Pancreas (tissue), 10 donors: ENCODE data around the gene CMC4. TPM values are rescaled to one million over a fixed set of nuclear protein-coding genes. Genes with fewer than 3 reads are reported as not detected.

Source experiments
- ATAC-seq, 4 donors: fragments of 200-7000 bp; cut with Tn5 transposase; one replicate each; pipeline versions ENCODE4 v1.8.0 to v1.9.1; 2020; ENCODE audit warnings: mild to moderate bottlenecking in 4 of 4, moderate library complexity in 4 of 4
- DNase-seq, 6 donors: peaks; one replicate each; pipeline ENCODE4 v3.0.0-alpha.2; 2020
- FAIRE-seq: peaks from 2 replicates; lab custom pipeline; 2012; peaks lifted over from hg19 to GRCh38; lab: Jason Lieb, UNC
- H3K27ac ChIP-seq, 4 donors: fragments of 200-600 bp; sonication (generic); 1 replicate in 3 of 4; 2 replicates in 1 of 4; pipeline versions ENCODE4 v1.5.0 to v1.8.0; 2020
- H3K27me3 ChIP-seq, 4 donors: fragments of 200-600 bp; one replicate each; pipeline ENCODE4 v1.8.0; 2021
- H3K36me3 ChIP-seq, 3 donors: fragments of 200-600 bp; sonication (generic) in 1 of 3; one replicate each; pipeline versions ENCODE4 v1.5.0 to v1.8.0; 2020 to 2021
- H3K4me1 ChIP-seq, 3 donors: fragments of 200-600 bp; one replicate each; pipeline ENCODE4 v1.8.0; 2021
- H3K4me3 ChIP-seq, 4 donors: fragments of 200-600 bp; sonication (generic) in 2 of 4; one replicate each; pipeline versions ENCODE4 v1.5.0 to v1.8.0; 2020 to 2021
- H3K9me3 ChIP-seq, 4 donors: fragments of 200-600 bp; one replicate each; pipeline ENCODE4 v1.8.0; 2021
- CTCF ChIP-seq, 4 donors: fragments of 200-600 bp; sonication (generic) in 3 of 4; IDR thresholded peaks; one replicate each; pipeline versions ENCODE4 v1.5.0 to v1.8.0; 2021; ENCODE audit warnings: antibody characterized with exemption in 4 of 4
- WGBS, 2 donors: extraction: QIAGEN DNeasy Blood & Tissue Kit; methylation state at CpG; one replicate each; pipeline ENCODE4 v1.1.7; 2013; 5-methylcytosine and 5-hydroxymethylcytosine counted together
- intact Hi-C, 3 donors: fragments of 100-400 bp; cut with DNase I; formaldehyde crosslinking; loops; one replicate each; pipeline versions ENCODE4 v1.11.1 to v1.14.2; 2022
- polyA plus RNA-seq, 2 donors: library from polyadenylated mRNA; stranded (reverse); fragments of 200-250 nt; gene quantifications; one replicate each; pipeline ENCODE4 v1.2.3, GENCODE V29; 2013
- total RNA-seq, 6 donors: library from RNA; stranded (reverse); fragmentation: NEBNext Ultra II Directional in 4 of 6; extraction: Animal tissue kit (Norgen Biotek cat#: 25700) in 4 of 6; gene quantifications; one replicate each; pipeline versions ENCODE4 v1.2.1 to v1.2.4, GENCODE V29; 2021 to 2023
- donor health status: healthy with polysubstance abuse.
- donor health status: DM: no; HTN: no; CAD: no; lungs with moderate emphysema.
- donor health status: DM: no; HTN: no; CAD: no.
- donor health status: control.
- donor health status: control.
- donor health status: Bipolar disorder and iron deficiency.
- donor health status: DM: yes; HTN: yes; CAD: no.
- donor health status: DM: no; HTN: no; CAD: no.
- donor health status: DM: no; HTN: no; CAD: no.
- donor health status: DM: yes; HTN: yes; CAD: no.

The CMC4 gene
- total and polyA plus RNA-seq, 8 donors, result 2.6 to 16.6 (median 3.8) TPM

GRCh38 chrX:155052738-155053498 is 18.0 kb downstream of the CMC4 start:
- Histone ChIP-seq H3K27me3 (no peaks in the 10 kb centered on the region), H3K4me3 (no peak overlapping the region), H3K36me3 (no peaks in the 10 kb centered on the region), H3K9me3 (no peaks in the 10 kb centered on the region), H3K27ac (peak overlapping the region in 3 of 4 donors; percentile 19 to 70 (median 58)), H3K4me1 (peaks cover 5 to 24% (median 7%) of the 10 kb centered on the region in 3 donors)
- no peak for TF ChIP-seq CTCF (IDR thresholded peaks at IDR 0.05)
- ATAC-seq (peak in 3 of 4 donors; percentile 19 to 51 (median 28)), FAIRE-seq (no peak), DNase-seq (no peak)
- 27 to 35% methylated on average over 5 of the region's 5 CpGs for WGBS, 2 donors
- intact Hi-C loops, result loop anchor here in 1 of 3 donors (10.0 kb wide), 1 partner anchor 68 kb away; no protein-coding TSS in a partner anchor

DNA sequence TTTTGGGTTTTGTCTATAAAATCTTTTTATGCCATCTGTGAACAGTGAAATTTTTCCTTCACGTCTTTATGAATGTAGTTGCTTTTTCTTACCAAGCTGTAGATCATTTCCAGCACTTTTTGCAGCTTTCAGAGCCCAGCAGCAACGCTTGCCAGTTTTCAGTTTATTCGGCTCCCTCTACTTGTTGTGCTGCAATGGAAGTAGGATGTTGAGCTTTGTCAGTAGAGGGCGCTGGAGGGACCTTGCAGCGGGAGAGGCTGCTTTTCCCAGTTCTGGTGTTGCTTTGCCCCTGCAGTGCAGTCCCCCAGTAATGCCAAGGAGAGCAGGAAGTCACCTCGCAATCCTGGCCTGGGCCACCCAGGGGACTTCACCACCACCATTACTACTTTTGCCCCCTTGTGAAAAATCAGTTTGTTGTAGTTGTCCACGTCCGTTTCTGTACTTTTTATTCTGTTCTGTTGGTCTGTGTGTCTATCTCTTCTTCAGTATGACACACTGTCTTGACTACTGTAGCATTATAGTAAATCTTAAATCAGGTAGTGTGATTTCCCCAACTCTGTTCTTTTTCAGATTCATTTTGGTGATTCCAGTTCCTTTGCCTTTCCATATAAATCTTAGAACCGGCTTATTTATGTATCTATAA is 21.8 kb downstream of the CMC4 start:
- Histone ChIP-seq H3K36me3 (no peaks in the 10 kb centered on the region), H3K27ac (no peak overlapping the region), H3K4me1 (peaks cover 5 to 19% (median 7%) of the 10 kb centered on the region in 3 donors), H3K27me3 (no peaks in the 10 kb centered on the region), H3K9me3 (no peaks in the 10 kb centered on the region), H3K4me3 (no peak overlapping the region)
- TF ChIP-seq CTCF (IDR thresholded peaks at IDR 0.05), result peak; percentile 21 to 46 (median 33)
- WGBS, 2 donors, result 28 to 33% methylated on average over 9 of the region's 9 CpGs
- peak in 4 of 6 donors; percentile 48 to 75 (median 58) for DNase-seq
- intact Hi-C loops, result no loop called here
- FAIRE-seq, result peak; percentile 9
- peak; percentile 61 to 86 (median 78) for ATAC-seq

GRCh38 chrX:155046811-155047528 is 24.0 kb downstream of the CMC4 start:
- H3K27ac ChIP-seq, result peak overlapping the region in 2 of 4 donors; percentile 14 to 25
- no peak for TF ChIP-seq CTCF (IDR thresholded peaks at IDR 0.05)
- peaks cover 0 to 8% (median 7%) of the 10 kb centered on the region in 3 donors for H3K4me1 ChIP-seq
- no peaks in the 10 kb centered on the region for H3K9me3 ChIP-seq
- no peak for DNase-seq
- H3K27me3 ChIP-seq, result no peaks in the 10 kb centered on the region
- H3K4me3 ChIP-seq, result no peak overlapping the region
- H3K36me3 ChIP-seq, result no peaks in the 10 kb centered on the region
- FAIRE-seq, result no peak
- WGBS, 2 donors, result 42 to 53% methylated on average over 5 of the region's 5 CpGs
- ATAC-seq, result peak in 3 of 4 donors; percentile 16 to 26 (median 22)
- intact Hi-C loops, result no loop called here

DNA sequence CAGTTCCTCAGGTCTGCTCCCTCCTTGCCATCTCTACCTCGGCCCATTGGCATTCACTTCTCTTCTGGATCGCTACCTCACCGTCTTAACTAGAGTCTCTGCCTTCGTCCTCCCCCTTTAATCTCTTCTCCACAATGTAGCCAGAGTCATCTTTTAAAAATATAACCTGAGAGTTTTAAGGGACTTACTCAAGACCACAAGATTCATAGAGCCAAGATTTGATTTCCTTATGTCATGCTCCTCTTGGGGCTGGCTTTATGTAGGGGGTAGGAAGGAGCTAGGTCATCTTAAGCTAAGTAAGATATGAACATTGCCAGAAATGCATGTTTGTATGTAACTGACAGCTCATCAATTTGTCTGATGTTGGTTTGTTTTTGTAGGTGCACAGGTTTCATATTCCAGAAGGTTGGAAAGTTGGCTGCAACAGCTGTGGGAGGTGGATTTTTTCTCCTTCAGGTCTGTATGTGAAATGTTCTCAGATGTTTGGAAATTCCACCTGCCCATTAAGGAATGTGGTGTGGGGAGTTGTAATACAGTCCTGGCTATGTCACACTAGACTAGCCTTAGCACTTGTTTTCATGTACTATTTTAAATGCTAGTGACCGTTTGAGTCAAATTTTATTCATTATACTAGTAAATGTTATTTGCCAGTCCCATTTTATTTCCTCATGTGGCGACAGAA is 24.7 kb downstream of the CMC4 start:
- TF ChIP-seq CTCF (IDR thresholded peaks at IDR 0.05), result no peak
- WGBS, 2 donors, result 41 to 49% methylated on average over 6 of the region's 6 CpGs
- peak overlapping the region in 2 of 4 donors; percentile 14 to 25 for H3K27ac ChIP-seq
- no peak for DNase-seq
- FAIRE-seq, result no peak
- peaks cover 0 to 7% (median 7%) of the 10 kb centered on the region in 3 donors for H3K4me1 ChIP-seq
- H3K36me3 ChIP-seq, result no peaks in the 10 kb centered on the region
- intact Hi-C loops, result no loop called here
- H3K27me3 ChIP-seq, result no peaks in the 10 kb centered on the region
- H3K4me3 ChIP-seq, result no peak overlapping the region
- peak; percentile 56 to 67 (median 64) for ATAC-seq
- H3K9me3 ChIP-seq, result no peaks in the 10 kb centered on the region
